HG03108 (cell line): Measurements from ENCODE around the gene GPR152.
"Not testable (repeated sequence)": the region's sequence is repeated elsewhere in the genome, so short reads cannot be mapped to it uniquely, and the experiment has no call there.

Source experiments
- ATAC-seq: cut with Tn5 transposase; IDR thresholded peaks from one replicate; pipeline ENCODE4 v1.9.1; 2021; ENCODE audit warnings: moderate library complexity; ENCODE audit not compliant: unreplicated experiment

GPR152 gene

DNA sequence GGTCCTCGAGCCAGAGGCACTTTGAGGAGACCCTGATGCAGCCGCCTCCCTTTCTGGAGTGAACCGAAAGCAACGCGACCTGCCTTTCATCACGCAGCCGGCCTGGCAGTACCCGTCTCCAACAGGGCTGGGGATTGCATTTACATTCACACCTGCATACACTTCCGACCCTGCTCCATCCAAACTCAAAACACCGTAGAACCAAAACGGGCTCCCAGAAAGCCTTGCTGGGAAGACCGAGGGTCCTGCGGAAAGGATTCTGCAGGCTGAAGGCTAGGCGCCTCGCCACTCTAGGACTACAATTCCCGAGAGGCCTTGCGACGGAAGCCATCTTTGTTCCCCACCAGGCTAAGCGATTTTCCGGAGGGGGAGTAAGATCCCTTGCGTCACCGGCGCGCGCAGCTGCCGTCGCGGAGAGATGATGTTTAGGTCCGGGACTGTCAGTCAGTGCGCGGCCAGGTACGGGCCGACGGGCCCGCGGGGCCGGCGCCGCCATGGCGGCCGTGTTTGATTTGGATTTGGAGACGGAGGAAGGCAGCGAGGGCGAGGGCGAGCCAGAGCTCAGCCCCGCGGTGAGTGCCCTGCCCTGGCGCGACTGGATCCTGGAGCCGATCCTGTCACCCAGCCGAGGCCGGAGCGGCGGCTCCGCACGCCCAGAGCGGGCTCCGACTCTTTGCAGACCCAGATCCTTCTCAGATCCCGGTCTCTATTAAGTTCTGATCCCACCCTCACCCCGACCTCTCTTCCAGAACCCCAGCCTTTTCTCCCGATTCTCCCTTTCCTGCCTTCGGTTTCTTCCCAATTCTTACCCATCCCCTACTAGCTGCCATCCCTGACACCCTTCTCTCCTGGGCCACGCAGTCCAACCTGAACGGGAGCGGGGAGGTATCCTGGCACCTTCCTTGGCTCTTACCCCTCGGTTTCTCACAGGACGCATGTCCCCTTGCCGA, 24.2 kb downstream of the GPR152 start, which contains the start of gene RPS6KB2:
Gene RPS6KB2 (plus strand): TSS at position 443 of the 950 bp plus-strand sequence. CDS start 52 bp downstream, at position 495.
- ATAC-seq: peak; percentile 71

DNA sequence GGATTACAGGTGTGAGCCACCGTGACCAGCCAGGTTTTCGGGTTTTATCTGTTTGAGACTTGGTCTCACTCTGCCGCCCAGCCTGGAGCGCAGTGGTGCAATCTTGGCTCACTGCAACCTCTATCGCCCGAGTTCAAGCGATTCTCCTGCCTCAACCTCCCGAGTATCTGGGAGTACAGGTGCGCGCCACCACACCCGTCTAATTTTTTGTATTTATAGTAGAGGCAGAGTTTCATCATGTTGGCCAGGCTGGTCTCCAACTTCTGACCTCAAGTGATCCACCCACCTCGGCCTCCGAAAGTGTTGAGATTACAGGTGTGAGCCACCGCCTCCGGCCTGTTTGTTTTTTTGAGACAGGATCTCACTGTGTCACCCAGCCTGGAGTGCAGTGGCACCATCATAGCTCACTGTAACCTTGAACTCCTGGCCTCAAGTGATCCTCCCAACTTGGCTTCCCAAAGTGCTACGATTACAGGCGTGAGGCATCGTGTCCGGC, 25.1 kb downstream of the GPR152 start:
- ATAC-seq: not testable (repeated sequence)

DNA sequence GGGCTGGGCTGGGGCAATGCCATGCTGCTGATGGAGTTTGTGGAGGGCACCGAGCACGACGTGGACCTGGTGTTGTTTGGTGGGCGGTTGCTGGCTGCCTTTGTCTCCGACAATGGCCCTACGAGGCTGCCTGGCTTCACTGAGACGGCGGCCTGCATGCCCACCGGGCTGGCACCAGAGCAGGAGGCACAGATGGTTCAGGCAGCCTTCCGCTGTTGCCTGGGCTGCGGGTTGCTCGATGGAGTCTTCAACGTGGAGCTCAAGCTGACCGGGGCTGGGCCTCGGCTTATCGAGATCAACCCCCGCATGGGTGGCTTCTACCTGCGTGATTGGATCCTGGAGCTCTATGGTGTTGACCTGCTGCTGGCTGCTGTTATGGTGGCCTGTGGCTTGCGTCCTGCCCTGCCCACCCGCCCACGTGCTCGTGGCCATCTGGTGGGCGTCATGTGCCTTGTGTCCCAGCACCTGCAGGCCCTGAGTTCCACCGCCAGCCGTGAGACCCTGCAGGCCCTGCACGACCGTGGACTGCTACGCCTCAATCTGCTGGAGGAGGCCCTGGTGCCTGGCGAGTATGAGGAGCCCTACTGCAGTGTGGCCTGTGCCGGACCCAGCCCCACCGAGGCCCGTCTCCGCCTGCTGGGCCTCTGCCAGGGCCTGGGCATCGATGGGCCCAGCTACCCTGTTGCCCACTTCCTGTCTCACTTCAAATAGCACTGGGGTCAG, 28.5 kb downstream of the GPR152 start:
- ATAC-seq: no peak

DNA sequence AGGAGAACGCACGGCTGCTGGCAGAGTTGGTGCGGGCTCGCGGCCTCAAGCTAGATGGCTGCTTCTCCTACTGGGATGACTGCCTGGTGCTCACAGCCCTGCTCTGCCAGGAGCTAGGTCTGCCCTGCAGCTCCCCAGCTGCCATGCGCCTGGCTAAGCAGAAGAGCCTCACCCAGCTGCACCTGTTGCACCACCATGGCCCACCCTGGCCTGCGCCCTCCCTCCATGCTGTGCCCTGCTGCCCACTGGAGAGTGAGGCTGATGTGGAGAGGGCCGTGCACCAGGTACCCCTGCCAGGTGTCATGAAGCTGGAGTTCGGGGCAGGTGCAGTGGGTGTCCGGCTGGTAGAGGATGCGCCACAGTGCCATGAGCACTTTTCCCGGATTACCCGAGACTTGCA, 29.1 kb downstream of the GPR152 start:
- ATAC-seq: no peak

DNA sequence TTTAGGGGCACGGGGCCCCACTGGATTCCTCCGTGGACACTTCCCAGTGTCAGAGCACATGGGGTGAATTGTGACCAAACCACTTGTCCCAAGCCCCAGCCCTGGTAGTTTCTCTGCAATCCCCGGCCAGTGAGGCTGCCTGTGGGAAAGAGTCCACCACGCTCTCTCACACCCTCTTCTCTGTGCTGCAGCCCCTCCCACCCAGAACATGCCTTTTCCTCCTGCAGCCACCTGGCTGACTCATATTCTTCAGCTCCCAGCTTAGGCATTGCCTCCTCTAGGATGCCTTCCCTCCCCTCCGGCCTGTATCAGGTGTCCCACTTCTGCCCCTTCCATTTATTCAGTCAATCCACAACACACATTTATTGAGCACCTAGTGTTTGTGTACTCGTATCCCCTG, 29.6 kb downstream of the GPR152 start:
- no peak for ATAC-seq

DNA sequence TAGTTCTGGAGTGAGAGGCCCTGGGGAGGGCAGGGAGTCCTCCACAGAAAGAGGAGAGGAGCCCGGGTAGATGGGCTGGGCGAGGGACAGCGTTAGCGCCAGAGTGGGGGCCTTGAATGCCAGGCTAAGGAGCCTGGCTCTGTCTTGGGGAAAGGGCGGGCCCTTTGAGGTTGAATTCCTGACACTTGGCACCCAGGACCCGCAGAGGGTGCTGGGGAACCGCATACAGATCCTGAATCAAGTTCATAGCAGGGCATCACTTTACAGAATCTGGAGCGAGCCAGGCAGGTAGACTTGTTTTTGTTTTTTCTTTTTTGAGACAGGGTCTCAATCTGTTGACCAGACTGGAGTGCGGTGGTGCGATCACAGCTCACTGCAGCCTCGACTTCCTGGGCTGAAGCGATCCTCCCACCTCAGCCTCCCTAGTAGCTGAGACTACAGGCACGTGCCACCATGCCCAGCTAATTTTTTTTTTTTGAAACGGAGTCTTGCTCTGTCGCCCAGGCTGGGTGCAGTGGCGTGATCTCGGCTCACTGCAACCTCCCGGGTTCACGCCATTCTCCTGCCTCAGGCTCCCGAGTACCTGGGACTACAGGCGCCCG, 31.0 kb downstream of the GPR152 start:
- no peak for ATAC-seq

DNA sequence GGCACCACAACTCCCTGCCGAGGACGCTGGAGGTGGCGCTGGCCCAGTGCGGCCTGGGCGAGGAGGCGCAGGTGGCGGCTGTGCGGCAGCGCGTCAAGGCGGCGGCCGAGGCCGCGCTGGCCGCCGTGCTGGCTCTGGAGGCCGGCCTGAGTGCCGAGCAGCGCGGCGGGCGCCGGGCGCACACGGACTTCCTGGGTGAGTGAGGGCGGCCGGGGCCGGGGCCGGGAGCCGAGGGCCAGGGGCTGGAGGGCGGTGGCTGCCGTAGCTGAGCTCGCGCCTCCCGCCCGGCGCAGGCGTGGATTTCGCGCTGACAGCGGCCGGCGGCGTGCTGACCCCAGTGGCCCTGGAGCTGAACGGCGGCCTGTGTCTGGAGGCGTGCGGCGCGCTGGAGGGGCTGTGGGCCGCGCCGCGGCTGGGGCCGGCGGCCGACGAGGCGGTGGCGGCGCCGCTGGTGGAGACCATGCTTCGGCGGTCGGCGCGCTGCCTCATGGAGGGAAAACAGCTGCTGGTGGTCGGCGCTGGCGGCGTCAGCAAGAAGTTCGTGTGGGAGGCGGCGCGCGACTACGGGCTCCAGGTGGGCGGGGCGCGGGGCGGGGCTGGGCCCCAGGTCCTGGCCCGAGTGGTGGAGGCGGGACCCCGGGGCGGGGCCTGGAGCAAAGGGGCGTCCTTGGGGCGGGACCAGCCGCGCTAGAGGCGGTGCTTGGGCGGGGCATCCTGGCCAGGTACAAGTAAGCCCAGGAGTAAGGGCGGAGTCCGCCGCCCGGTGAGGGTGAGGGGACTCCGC, 31.7 kb downstream of the GPR152 start:
- ATAC-seq: peak; percentile 80

DNA sequence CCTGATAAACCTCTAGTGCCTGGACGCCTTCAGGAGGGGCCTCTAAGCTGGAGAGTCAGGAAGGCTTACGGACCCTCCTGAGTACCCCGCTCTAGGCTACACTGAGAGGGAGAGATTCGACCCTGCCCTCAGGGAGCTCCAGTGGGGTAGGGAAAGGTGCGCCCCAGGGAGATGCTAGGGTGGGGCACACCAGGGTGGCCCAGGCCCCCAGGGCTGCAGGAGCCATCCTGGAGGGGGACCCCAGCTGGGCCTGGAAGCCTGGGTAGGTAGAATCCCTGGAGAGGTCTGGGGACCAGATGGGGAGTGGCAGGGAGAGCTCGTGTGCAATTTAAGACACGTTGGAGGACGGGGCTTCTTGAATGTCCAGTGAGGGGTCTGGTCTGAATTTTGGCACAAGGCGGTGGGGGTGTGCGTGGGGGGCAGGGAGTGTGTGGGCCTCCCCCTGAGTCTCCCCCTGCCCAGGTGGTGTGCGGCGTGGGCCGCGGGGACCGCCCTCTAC, 32.3 kb downstream of the GPR152 start:
- ATAC-seq: no peak

DNA sequence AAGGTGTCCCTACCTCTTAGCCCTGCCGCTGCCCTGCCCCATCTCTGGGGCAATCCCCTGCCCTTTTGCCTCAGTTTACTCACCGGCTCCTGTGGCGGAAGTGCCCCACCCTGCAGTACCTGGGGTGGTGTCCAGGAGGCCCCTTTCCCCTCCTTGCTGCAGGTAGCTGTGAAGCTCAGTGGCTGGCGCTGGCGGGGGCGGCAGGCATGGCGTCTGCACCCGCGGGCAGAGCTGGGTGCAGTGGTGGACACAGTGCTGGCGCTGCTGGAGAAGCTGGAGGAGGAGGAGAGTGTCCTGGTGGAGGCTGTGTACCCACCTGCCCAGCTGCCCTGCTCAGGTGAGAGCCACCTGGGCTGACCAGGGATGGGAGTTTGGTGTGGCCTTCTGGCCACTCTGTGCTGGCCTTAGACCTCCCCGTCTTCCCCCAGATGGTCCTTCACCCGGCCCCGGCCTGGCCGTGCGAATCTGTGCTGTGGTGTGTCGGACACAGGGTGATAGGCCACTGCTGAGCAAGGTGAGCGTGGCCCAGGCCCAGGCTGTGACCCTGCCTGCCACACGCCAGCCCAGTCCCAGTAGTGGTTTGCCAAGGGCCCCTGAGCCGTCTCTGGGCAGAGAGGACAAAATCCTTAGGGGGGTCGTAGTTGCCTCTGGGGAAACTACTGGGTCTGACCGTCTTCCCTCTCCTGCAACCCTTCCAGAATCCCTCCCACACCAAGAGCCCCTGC, 33.0 kb downstream of the GPR152 start:
- ATAC-seq: no peak

DNA sequence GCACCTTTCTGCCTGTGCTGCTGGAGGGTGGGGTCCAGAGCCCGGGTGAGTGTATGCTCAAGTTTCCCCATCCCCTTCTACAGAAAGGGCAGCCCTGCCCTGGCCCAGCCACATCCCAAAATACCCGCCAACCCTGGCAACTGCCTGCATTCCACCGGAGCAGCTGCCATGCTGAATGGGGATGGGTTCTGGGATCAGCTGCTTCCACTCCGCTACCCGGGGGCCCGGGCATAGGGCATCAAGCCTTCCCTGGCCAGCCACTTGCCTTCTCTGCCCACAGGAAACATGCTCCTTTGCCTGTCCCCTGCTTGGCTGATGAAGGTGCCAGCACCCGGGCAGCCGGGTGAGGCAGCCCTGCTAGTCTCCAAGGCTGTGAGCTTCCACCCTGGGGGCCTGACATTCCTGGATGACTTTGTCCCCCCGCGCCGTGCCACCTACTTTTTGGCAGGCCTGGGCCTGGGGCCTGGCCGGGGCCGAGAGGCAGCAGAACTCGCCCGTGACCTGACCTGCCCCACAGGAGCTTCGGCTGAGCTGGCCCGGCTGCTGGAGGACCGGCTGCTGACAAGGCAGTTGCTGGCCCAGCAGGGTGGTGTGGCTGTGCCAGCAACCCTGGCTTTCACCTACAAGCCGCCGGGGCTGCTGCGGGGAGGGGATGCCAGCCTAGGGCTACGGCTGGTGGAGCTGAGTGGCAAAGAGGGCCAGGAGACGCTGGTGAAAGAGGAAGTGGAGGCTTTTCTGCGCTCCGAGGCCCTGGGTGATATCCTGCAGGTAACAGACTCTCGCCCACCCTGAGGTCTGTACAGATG, 33.9 kb downstream of the GPR152 start:
- ATAC-seq: no peak

DNA sequence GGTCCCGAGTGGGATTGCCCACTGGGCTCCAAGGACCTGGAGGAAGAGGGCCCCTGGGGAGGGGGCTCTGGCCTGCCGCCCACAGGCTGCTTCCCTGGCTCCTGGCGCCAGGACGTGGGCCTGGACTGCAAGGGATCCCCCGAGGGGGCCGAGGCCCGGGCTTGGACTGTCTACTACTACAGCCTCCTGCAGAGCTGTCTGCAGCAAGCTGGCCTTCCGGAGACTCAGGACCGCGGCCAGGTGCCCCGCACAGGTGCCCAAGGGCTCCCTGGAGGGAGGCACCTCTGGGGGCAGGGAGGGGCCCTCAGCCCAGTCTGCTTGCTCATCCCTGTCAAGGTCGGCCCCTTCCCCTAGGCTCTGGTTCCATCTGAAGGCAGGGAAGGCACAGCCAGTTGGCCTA, 35.1 kb downstream of the GPR152 start:
- no peak for ATAC-seq

DNA sequence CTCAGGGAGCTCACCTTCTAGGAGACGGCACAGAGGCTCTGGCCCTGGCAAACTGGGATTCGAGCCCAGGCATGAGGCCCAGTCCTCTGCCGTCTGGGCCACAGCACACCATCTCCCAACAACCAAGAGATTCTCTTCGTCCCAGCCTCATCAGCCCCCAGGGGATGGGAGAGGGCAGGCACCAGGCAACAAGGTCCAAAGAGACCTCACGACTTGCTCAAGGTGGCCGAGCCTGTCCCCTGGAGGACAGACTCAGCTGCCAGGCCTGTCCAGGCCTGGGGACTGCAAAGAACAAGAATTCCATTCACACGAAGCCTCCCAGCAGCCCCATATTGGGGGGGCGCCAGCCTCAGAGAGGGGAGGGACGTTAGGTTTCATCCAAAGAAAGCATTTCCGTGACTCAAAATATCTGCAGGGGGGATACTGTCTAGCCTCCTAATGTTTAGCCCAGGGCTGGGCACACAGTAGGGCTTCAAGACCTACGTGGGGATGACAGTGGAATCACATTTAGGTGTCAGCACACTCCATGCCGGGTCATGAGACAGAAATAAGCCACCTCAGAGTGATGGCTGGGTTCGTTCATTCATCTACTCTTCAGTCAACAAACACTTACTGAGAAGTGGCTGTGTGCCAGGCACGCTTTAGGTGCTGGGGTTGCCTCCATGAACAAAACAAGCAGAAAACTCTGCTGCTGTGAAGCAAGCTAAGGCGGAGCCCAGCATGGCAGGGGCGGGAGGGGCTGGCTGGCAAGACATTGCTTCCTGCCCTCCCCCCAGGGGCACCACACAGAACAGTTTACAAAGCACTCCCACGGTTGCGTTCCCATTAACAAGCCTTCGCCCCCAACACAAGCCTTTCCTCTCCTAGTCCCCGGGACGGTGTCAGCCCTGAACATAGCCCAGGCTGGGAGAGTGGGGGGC, 35.9 kb downstream of the GPR152 start:
- ATAC-seq: no peak

DNA sequence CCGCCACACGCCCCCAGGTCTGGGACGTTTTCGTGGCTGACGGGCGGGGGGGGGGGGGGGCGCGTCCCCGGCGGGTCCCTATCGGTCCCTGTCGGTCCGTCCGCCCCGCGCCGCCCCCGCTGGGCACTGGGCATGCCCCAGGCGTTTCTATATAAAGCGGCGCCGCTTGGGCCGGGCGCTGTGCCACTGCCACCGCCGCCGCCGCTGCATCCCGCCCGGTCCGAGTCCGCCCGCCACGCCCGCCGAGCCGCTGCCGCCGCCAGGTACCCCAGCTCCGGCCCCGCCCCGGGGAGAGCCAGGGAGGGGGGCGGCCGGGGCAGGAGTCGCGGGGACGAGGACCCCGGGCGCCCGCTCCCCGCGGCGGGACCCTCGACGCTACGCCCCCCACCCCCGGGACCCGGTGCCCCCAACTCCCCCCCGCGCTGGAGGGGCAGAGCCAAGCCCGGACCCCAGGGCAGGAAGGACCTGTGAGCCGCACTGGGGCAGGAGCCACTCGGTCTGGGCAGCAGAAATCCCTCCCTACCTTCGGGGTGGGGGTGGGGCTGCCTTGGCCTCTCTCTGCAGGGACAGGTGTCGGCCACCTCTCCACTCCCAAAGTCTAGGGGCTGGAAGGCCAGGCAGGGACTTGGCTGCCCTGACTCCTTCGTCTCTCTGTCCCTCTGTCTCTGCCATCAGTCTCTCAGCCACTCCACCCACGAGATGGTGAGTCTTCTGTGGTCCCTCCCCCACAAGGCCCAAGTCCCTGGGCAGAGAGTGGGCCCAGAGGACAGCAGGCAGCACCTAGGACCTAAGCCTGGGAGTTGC, 36.8 kb downstream of the GPR152 start, which contains the start of gene CARNS1:
Gene CARNS1 (plus strand): TSS at position 178 of the 804 bp plus-strand sequence. CDS start 522 bp downstream, at position 700.
- no peak for ATAC-seq

DNA sequence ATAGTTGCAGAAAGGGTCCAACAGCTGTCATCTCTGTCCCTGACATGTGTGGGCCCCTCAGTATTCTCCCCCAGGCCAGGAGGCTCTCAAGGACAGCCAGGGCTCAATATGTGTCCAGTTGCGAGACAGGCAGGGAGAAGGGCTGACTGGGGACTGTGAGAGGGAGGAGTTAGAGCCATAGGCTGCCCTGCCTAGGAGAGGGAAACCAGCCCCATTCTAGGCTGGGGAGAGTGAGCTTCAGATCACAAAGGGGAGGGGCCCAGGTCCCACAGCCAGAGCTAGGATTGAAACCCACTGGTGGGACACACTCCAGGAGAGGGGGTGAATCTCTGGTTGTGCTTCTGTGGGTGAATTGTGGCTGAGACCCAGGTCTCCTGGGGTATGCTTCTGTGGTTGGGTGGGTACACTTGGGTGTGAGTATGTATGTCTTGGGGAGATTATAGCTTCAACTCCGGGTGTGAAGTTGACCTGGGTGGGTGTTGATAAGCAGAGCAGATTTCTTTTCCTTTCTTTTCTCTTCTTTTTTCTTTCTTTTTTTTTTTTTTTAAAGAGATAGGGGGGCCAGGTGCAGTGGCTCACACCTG, 39.2 kb downstream of the GPR152 start:
- ATAC-seq: no peak

DNA sequence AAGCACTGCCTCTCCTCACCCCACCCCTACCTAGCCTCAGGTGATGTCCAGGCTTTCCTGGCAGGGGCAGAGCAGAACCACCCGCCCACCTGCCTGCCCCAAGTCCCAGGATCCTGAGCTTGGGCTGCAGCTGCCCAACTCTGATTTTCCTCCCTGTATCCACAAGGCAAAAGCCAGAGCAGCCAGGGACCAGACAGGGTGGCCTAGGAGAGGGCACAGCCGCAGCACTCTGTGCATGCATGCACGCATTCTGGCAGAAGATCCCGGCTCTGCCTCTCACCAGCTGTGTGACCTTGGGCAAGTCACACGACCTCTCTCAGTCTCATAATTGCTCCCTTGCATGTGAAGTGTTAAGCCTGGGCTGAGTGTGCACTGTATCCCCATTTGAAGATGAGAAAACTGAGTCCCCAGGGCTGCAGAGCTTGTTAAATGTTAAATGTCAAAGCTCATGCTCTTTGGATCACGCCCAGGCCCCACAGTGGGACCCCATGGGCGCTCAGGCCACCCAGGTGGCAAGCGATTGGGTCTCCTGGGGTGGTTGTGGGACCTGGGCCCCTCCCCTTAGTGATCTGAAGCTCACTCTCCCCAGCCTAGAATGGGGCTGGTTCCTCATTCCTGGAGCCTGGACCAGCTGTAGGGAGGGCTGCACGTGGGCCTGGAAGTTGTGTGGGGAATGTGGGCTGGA, 39.9 kb downstream of the GPR152 start:
- ATAC-seq: no peak

DNA sequence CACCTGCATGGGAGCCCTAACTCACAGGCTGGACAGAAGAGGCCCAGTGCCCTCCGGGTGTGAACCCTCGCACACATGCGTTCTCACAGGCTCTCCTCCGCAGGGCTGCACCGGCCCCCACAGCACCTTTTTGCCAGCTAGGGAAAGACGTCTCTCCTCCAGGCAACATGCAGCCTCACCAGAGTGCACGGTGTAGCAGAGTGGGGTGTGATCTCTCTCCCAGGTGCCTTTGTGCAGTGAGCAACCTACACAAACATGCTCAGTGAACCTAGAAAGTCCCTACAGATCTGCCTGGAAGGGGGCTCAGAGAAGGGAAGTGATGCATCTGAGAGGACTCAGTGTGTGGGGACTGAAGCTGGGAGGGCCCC, 40.8 kb downstream of the GPR152 start:
- no peak for ATAC-seq
